Measurements from ENCODE around the gene NAV2. TPM values are rescaled to one million over a fixed set of nuclear protein-coding genes. Genes with fewer than 3 reads are reported as not detected.

NAV2 gene
- polyA plus RNA-seq, 3 donors from 2014 or later: 0.66 TPM; not detected in 2

GRCh38 chr11:19984048-19984742, 271.6 kb downstream of the NAV2 start:
- no peak overlapping the region for H3K4me3 Mint-ChIP-seq
- H3K4me1 Mint-ChIP-seq: no peaks in the 10 kb centered on the region
- no peak overlapping the region for H3K27ac Mint-ChIP-seq
- H3K27me3 Mint-ChIP-seq (ENCODE audit: low read depth in 3 of 3): peaks cover 4 to 9% (median 5%) of the 10 kb centered on the region in 3 donors
- no peaks in the 10 kb centered on the region for H3K36me3 Mint-ChIP-seq
- DNase-seq: no peak
- no peaks in the 10 kb centered on the region for H3K9me3 Mint-ChIP-seq

GRCh38 chr11:19985111-19985510, 272.5 kb downstream of the NAV2 start:
- no peaks in the 10 kb centered on the region for H3K36me3 Mint-ChIP-seq
- H3K27me3 Mint-ChIP-seq (ENCODE audit: low read depth in 3 of 3): peaks cover 2 to 12% (median 4%) of the 10 kb centered on the region in 3 donors
- H3K4me3 Mint-ChIP-seq: no peak overlapping the region
- no peaks in the 10 kb centered on the region for H3K9me3 Mint-ChIP-seq
- no peak overlapping the region for H3K27ac Mint-ChIP-seq
- no peak for DNase-seq
- no peaks in the 10 kb centered on the region for H3K4me1 Mint-ChIP-seq

GRCh38 chr11:19987331-19987801, 274.7 kb downstream of the NAV2 start:
- peaks cover 0 to 2% of the 10 kb centered on the region in 2 donors for H3K4me1 Mint-ChIP-seq
- DNase-seq: no peak

GRCh38 chr11:19988598-19988997, 276.0 kb downstream of the NAV2 start:
- peaks cover 2 to 7% (median 5%) of the 10 kb centered on the region in 3 donors for H3K27me3 Mint-ChIP-seq (ENCODE audit: low read depth in 3 of 3)
- no peaks in the 10 kb centered on the region for H3K9me3 Mint-ChIP-seq
- H3K4me3 Mint-ChIP-seq: no peak overlapping the region
- H3K4me1 Mint-ChIP-seq: peaks cover 0 to 2% of the 10 kb centered on the region in 2 donors
- H3K36me3 Mint-ChIP-seq: peaks cover 0 to 6% (median 4%) of the 10 kb centered on the region in 3 donors
- H3K27ac Mint-ChIP-seq: no peak overlapping the region
- no peak for DNase-seq

More at GRCh38 chr11:19987331-19987801, 274.7 kb downstream of the NAV2 start:
- Mint-ChIP-seq H3K4me3 (no peak overlapping the region), H3K27ac (no peak overlapping the region), H3K27me3 (ENCODE audit: low read depth in 3 of 3) (peaks cover 4 to 12% (median 5%) of the 10 kb centered on the region in 3 donors), H3K36me3 (peaks cover 0 to 6% (median 4%) of the 10 kb centered on the region in 3 donors), H3K9me3 (no peaks in the 10 kb centered on the region)

GRCh38 chr11:19989191-19989590, 276.6 kb downstream of the NAV2 start:
- H3K9me3 Mint-ChIP-seq: no peaks in the 10 kb centered on the region
- no peak overlapping the region for H3K4me3 Mint-ChIP-seq
- H3K27ac Mint-ChIP-seq: no peak overlapping the region
- H3K4me1 Mint-ChIP-seq: peaks cover 0 to 2% of the 10 kb centered on the region in 2 donors
- H3K27me3 Mint-ChIP-seq (ENCODE audit: low read depth in 3 of 3): peaks cover 2 to 7% (median 5%) of the 10 kb centered on the region in 3 donors
- H3K36me3 Mint-ChIP-seq: peaks cover 0 to 6% (median 4%) of the 10 kb centered on the region in 3 donors
- DNase-seq: no peak

- no peaks in the 10 kb centered on the region for H3K9me3 Mint-ChIP-seq
- H3K27ac Mint-ChIP-seq: no peak overlapping the region
- peaks cover 2 to 5% (median 4%) of the 10 kb centered on the region in 3 donors for H3K27me3 Mint-ChIP-seq (ENCODE audit: low read depth in 3 of 3)
- DNase-seq: no peak
- peaks cover 0 to 4% of the 10 kb centered on the region in 2 donors for H3K4me1 Mint-ChIP-seq
- H3K4me3 Mint-ChIP-seq: no peak overlapping the region
- H3K36me3 Mint-ChIP-seq: peaks cover 0 to 6% (median 4%) of the 10 kb centered on the region in 3 donors
These were observed 279.5 kb downstream of the NAV2 start for GRCh38 chr11:19992162-19992561.

GRCh38 chr11:19992998-19993397, 280.4 kb downstream of the NAV2 start:
- Mint-ChIP-seq H3K27ac (no peak overlapping the region), H3K27me3 (ENCODE audit: low read depth in 3 of 3) (peaks cover under 1 to 5% (median 4%) of the 10 kb centered on the region in 3 donors), H3K9me3 (no peaks in the 10 kb centered on the region), H3K36me3 (peaks cover 0 to 6% (median 4%) of the 10 kb centered on the region in 3 donors), H3K4me3 (no peak overlapping the region), H3K4me1 (peaks cover 0 to 4% of the 10 kb centered on the region in 2 donors)
- DNase-seq: no peak

GRCh38 chr11:19994672-19995071, 282.0 kb downstream of the NAV2 start:
- peaks cover 3 to 14% of the 10 kb centered on the region in 2 donors for H3K4me1 Mint-ChIP-seq
- no peaks in the 10 kb centered on the region for H3K9me3 Mint-ChIP-seq
- H3K36me3 Mint-ChIP-seq: peaks cover 0 to 6% (median 4%) of the 10 kb centered on the region in 3 donors
- peaks cover 0 to 5% (median 2%) of the 10 kb centered on the region in 3 donors for H3K27me3 Mint-ChIP-seq (ENCODE audit: low read depth in 3 of 3)
- DNase-seq: no peak
- peak overlapping the region in 1 of 6 donors; percentile 47 for H3K27ac Mint-ChIP-seq
- H3K4me3 Mint-ChIP-seq: no peak overlapping the region

GRCh38 chr11:19995145-19995544, 282.5 kb downstream of the NAV2 start:
- Mint-ChIP-seq H3K9me3 (no peaks in the 10 kb centered on the region), H3K36me3 (peaks cover 0 to 6% (median 4%) of the 10 kb centered on the region in 3 donors), H3K27me3 (ENCODE audit: low read depth in 3 of 3) (peaks cover 0 to 5% (median 0%) of the 10 kb centered on the region in 3 donors), H3K4me3 (no peak overlapping the region), H3K27ac (peak overlapping the region in 1 of 6 donors; percentile 47), H3K4me1 (peaks cover 8 to 18% of the 10 kb centered on the region in 2 donors)
- DNase-seq: no peak

- H3K4me1 Mint-ChIP-seq: peaks cover 22 to 33% of the 10 kb centered on the region in 2 donors
- H3K36me3 Mint-ChIP-seq: peaks cover 0 to 6% (median 4%) of the 10 kb centered on the region in 3 donors
- H3K4me3 Mint-ChIP-seq: no peak overlapping the region
These were observed 283.9 kb downstream of the NAV2 start for GRCh38 chr11:19996571-19996970.

GRCh38 chr11:20000022-20000350, 287.3 kb downstream of the NAV2 start:
- Mint-ChIP-seq H3K27ac (peak overlapping the region; percentile 19 to 90 (median 68)), H3K4me1 (peaks cover 30 to 46% of the 10 kb centered on the region in 2 donors), H3K27me3 (ENCODE audit: low read depth in 3 of 3) (no peaks in the 10 kb centered on the region), H3K9me3 (no peaks in the 10 kb centered on the region), H3K4me3 (peak overlapping the region; percentile 60 to 78 (median 70)), H3K36me3 (no peaks in the 10 kb centered on the region)
- DNase-seq: peak in 2 of 3 donors; percentile 10 to 23

More at GRCh38 chr11:19996571-19996970, 283.9 kb downstream of the NAV2 start:
- Mint-ChIP-seq H3K27me3 (ENCODE audit: low read depth in 3 of 3) (peaks cover 0 to 5% (median 0%) of the 10 kb centered on the region in 3 donors), H3K9me3 (no peaks in the 10 kb centered on the region), H3K27ac (no peak overlapping the region)
- no peak for DNase-seq

GRCh38 chr11:20000351-20001134, 287.9 kb downstream of the NAV2 start:
- Mint-ChIP-seq H3K4me3 (peak overlapping the region; percentile 60 to 78 (median 70)), H3K4me1 (peaks cover 30 to 46% of the 10 kb centered on the region in 2 donors), H3K27me3 (ENCODE audit: low read depth in 3 of 3) (no peaks in the 10 kb centered on the region), H3K27ac (peak overlapping the region; percentile 19 to 90 (median 68)), H3K36me3 (no peaks in the 10 kb centered on the region), H3K9me3 (no peaks in the 10 kb centered on the region)
- DNase-seq: peak; percentile 13 to 32 (median 29)

- Mint-ChIP-seq H3K4me3 (no peak overlapping the region), H3K9me3 (no peaks in the 10 kb centered on the region), H3K27me3 (ENCODE audit: low read depth in 3 of 3) (no peaks in the 10 kb centered on the region), H3K27ac (peak overlapping the region in 2 of 6 donors; percentile 2 to 31), H3K36me3 (no peaks in the 10 kb centered on the region), H3K4me1 (peaks cover 30 to 44% of the 10 kb centered on the region in 2 donors)
- no peak for DNase-seq
These were observed 289.9 kb downstream of the NAV2 start for GRCh38 chr11:20002312-20003216.
